SK-N-MC (cell line): ENCODE results near the gene TOP2B.

Source experiments
- DNase-seq: peaks from one replicate; pipeline ENCODE4 v3.0.0-alpha.2; 2011; ENCODE audit warnings: low read depth, low spot score
- H3K27ac ChIP-seq: fragments of 200-600 bp; sonication (generic); 2 replicates; pipeline ENCODE4 v1.5.1; 2016; ENCODE audit warnings: mixed run types
- H3K36me3 ChIP-seq: fragments of 200-600 bp; sonication (generic); 2 replicates; pipeline ENCODE4 v1.6.1; 2017; ENCODE audit warnings: antibody characterized with exemption, low read length, mixed read lengths; ENCODE audit not compliant: insufficient read depth
- H3K4me3 ChIP-seq: fragments of 200-600 bp; sonication (generic); 2 replicates; pipeline ENCODE4 v1.5.1; 2016
- H3K9ac ChIP-seq: fragments of 200-600 bp; sonication (generic); 2 replicates; pipeline ENCODE4 v1.8.0; 2017; ENCODE audit warnings: mixed run types, mixed read lengths; ENCODE audit not compliant: insufficient read length
- H3K9me3 ChIP-seq: fragments of 200-600 bp; sonication (generic); 2 replicates; pipeline ENCODE4 v1.6.1; 2017; ENCODE audit warnings: low read depth, mild to moderate bottlenecking, antibody characterized with exemption, low read length, moderate library complexity, mixed read lengths
- EZH2 ChIP-seq: fragments of 200-600 bp; sonication (generic); IDR thresholded peaks from one replicate; pipeline ENCODE4 v1.6.1; 2017; ENCODE audit warnings: antibody characterized with exemption
- FOXP2 ChIP-seq: optimal IDR thresholded peaks from 2 replicates; pipeline ENCODE3; 2011; ENCODE audit warnings: mild to moderate bottlenecking, moderate library complexity; ENCODE audit not compliant: insufficient read depth; ENCODE audit errors: extremely low read length, control extremely low read depth
- POLR2AphosphoS5 ChIP-seq: IDR thresholded peaks from 2 replicates; pipeline ENCODE4 v1.6.1; 2012; ENCODE audit warnings: mild to moderate bottlenecking, low read depth, low read length, borderline replicate concordance

Gene TOP2B

GRCh38 chr3:25578059-25578458 is 86.6 kb downstream of the TOP2B start:
- H3K4me3 ChIP-seq, result no peak overlapping the region
- no peak overlapping the region for H3K27ac ChIP-seq
- TF ChIP-seq POLR2AphosphoS5 (no peak), EZH2 (no peak), FOXP2 (no peak)
- H3K9me3 ChIP-seq, result no peaks in the 10 kb centered on the region
- no peaks in the 10 kb centered on the region for H3K36me3 ChIP-seq
- DNase-seq, result no peak
- no peak overlapping the region for H3K9ac ChIP-seq

- TF ChIP-seq EZH2 (no peak), FOXP2 (no peak), POLR2AphosphoS5 (no peak)
- H3K36me3 ChIP-seq, result no peaks in the 10 kb centered on the region
- no peak for DNase-seq
- no peaks in the 10 kb centered on the region for H3K9me3 ChIP-seq
- no peak overlapping the region for H3K27ac ChIP-seq
- no peak overlapping the region for H3K9ac ChIP-seq
- H3K4me3 ChIP-seq, result no peak overlapping the region
Observed at GRCh38 chr3:25576831-25577454, 87.8 kb downstream of the TOP2B start.

DNA sequence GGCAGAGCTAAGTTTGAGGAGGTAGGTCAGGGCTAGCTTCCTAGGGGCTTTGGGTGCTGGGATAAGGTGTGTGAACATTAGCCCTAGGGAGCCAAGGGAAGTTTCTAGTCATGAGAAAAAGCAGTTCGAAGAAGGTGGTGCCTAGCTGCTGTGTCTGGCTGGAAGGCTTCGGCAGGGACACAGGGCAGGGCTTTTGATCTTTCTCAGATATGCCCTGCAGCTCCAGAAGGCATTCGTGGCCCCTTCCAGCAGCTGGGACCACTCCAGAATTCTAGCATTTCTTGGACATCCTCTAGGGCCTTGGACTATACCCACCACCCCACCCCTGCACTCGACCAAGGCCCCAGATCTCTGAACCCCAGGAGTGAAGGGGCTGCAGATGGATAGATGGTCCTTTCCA is 88.6 kb downstream of the TOP2B start:
- no peak for DNase-seq
- Histone ChIP-seq H3K36me3 (no peaks in the 10 kb centered on the region), H3K4me3 (no peak overlapping the region), H3K27ac (no peak overlapping the region), H3K9me3 (no peaks in the 10 kb centered on the region), H3K9ac (no peak overlapping the region)
- no peak for TF ChIP-seq EZH2
- TF ChIP-seq FOXP2, result no peak
- TF ChIP-seq POLR2AphosphoS5, result no peak

DNA sequence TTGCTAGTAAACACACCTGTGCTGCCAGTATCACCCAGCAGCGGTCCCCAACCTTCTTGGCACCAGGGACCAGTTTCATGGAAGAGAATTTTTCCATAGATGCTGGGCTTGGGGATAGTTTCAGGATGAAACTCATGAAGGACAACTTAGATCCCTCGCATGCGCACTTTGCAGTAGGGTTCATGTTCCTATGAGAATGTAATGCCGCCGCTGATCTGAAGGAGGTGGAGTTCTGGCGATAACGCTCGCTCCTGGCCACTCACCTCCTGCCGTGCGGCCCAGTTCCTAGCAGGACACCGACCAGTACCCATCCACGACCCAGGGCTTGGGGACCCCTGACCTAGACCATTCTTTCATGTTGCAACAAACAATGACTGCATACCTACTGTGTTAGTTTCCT is 89.7 kb downstream of the TOP2B start:
- Histone ChIP-seq H3K36me3 (no peaks in the 10 kb centered on the region), H3K9ac (no peak overlapping the region), H3K4me3 (no peak overlapping the region), H3K27ac (no peak overlapping the region), H3K9me3 (no peaks in the 10 kb centered on the region)
- DNase-seq, result no peak
- no peak for TF ChIP-seq FOXP2
- TF ChIP-seq EZH2, result no peak
- no peak for TF ChIP-seq POLR2AphosphoS5

DNA sequence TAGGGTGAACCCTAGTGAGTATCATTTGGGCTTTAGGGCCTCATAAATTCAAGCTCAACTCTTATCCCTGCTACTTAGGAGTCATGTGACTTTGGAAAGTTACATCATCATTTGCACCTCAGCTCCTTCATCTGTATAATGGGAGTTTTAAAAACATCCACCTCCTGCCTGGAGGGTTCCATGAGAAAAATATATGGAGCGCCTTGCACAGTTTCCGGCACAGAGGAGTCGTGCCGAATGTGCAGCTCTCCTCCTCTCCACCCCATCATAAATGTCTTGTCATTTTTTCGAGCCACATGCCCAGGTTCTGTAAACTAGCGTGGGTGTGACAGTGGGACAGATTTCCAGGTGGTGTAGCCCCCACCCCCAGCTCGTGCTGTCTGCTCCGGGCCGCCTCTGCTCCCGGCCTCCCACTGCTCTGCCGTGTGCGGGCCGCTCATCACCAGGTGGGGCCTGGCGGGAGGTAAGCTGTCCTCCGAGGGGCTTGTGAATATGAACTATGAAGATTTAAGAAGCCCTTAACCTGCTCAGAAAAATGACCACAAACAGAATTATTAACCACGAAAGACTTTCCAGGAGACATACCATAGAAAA is 90.4 kb downstream of the TOP2B start:
- no peak overlapping the region for H3K9ac ChIP-seq
- no peaks in the 10 kb centered on the region for H3K36me3 ChIP-seq
- DNase-seq, result no peak
- TF ChIP-seq EZH2 (no peak), FOXP2 (no peak), POLR2AphosphoS5 (no peak)
- H3K27ac ChIP-seq, result no peak overlapping the region
- no peaks in the 10 kb centered on the region for H3K9me3 ChIP-seq
- no peak overlapping the region for H3K4me3 ChIP-seq

DNA sequence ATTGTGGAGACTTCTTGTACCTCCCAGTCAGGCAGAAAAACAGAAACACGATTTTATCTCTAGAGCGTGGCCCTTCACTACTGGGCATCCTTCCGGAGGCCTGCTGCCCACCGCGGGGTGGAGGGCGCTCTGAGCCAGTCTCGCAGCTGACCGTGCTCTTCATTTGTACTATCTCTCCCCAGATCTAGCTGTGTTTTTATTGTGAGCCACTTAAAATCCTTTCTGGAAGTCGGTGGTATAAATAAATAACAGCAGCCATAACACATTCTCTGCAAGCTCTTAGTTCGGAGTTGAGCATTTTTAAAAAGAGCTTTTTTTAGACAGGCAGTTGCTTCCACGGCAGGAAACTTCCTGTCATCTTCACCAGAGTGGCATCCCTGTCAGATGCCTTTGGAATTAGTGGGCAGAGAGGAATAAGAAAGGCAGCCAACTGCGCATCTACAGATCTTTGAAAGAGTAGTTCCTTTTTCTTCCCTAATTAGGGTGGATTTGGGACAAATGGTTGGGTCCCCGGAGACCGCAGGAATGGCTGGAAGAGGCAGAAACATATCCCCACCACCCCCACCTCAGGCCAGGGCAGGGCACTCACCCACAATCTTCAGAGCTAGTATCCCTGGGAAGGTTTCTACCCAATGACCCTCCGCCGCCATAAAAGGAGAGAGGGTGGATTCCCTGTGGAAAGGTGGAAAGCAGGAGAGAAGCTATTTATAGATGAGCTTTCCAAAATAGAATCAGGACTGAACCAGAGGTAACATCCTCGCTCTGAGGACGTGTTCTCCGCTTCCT is 91.1 kb downstream of the TOP2B start:
- no peak overlapping the region for H3K9ac ChIP-seq
- no peaks in the 10 kb centered on the region for H3K9me3 ChIP-seq
- no peaks in the 10 kb centered on the region for H3K36me3 ChIP-seq
- DNase-seq, result no peak
- no peak overlapping the region for H3K27ac ChIP-seq
- no peak for TF ChIP-seq POLR2AphosphoS5
- TF ChIP-seq FOXP2, result no peak
- no peak for TF ChIP-seq EZH2
- no peak overlapping the region for H3K4me3 ChIP-seq

DNA sequence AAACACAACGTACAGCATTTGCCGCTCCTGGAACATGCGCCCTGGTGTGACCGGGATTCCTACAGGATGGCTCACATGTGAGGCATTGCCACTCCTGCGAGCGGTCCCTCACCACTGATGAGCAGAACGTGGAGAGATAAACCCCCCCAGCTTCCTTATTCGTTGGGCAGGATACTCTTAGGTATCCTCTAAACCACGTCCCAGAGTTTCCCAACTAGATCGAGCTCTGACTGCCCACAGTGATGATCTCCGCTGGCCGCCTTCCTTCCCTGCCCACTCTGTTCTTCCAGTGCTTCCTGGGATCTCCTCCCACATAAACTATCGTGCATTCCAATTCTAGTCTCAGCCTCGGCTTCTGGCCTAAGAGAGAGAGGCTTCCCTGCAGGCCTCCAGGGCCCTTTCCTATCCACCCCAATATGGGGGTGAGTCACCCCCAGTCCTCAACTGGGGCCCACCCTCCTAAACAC is 91.8 kb downstream of the TOP2B start:
- Histone ChIP-seq H3K36me3 (no peaks in the 10 kb centered on the region), H3K9me3 (no peaks in the 10 kb centered on the region), H3K4me3 (no peak overlapping the region), H3K9ac (no peak overlapping the region), H3K27ac (no peak overlapping the region)
- no peak for DNase-seq
- TF ChIP-seq FOXP2 (no peak), POLR2AphosphoS5 (no peak), EZH2 (no peak)

DNA sequence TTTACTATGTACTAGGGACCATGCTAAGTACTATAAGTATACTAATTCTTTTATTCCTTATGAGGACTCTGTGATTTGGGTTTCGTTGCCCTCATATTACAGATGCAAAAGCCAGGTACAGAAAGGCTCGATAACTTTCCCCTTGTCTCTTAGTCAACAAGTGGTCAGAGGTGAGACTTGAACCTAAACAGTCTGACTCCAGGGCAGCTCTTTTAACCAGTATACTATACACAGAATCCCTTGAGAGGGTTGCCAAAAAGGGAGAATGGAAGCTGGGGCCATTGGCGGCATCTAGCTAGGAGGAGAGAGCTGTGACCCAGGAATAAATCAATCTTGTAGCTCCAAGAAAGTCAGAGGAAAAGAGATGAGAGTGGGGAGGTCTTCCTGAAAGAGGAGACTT is 92.4 kb downstream of the TOP2B start:
- Histone ChIP-seq H3K4me3 (no peak overlapping the region), H3K9me3 (no peaks in the 10 kb centered on the region), H3K27ac (no peak overlapping the region), H3K9ac (no peak overlapping the region), H3K36me3 (no peaks in the 10 kb centered on the region)
- no peak for DNase-seq
- TF ChIP-seq FOXP2 (no peak), EZH2 (no peak)
